SK-N-SH (cell line): ENCODE results near the gene CRYBG2. TPM values are rescaled to one million over a fixed set of nuclear protein-coding genes. Genes with fewer than 3 reads are reported as not detected.

ENCODE experiments used
- ELF1 ChIP-seq: IDR thresholded peaks from 2 replicates; pipeline ENCODE4 v1.4.0; 2012
- FOXJ3 ChIP-seq: sonication (generic); formaldehyde crosslinking; IDR thresholded peaks from 2 replicates; pipeline ENCODE4 v1.5.1; 2020; ENCODE audit warnings: mild to moderate bottlenecking, missing genetic modification reagents
- GABPA ChIP-seq: IDR thresholded peaks from 2 replicates; pipeline ENCODE4 v1.4.0; 2012; ENCODE audit warnings: low read depth, mild to moderate bottlenecking
- RXRA ChIP-seq: IDR thresholded peaks from 2 replicates; pipeline ENCODE4 v1.4.0; 2012; ENCODE audit warnings: low read depth, mild to moderate bottlenecking, borderline replicate concordance
- TAF1 ChIP-seq: IDR thresholded peaks from 2 replicates; pipeline ENCODE4 v1.6.1; 2012; ENCODE audit warnings: low read depth, mild to moderate bottlenecking, low read length, moderate library complexity, borderline replicate concordance
- TCF12 ChIP-seq: IDR thresholded peaks from 2 replicates; pipeline ENCODE4 v1.4.0; 2012
- YY1 ChIP-seq: IDR thresholded peaks from 2 replicates; pipeline ENCODE4 v1.4.0; 2012; ENCODE audit warnings: low read depth, mild to moderate bottlenecking
- polyA plus RNA-seq, 3 experiments: library from polyadenylated mRNA; depleted of rRNA; stranded (reverse); fragments of >200 nt; gene quantifications; 2 replicates each; pipeline ENCODE4 v1.2.3, GENCODE V29; 2012
- TF ChIP-seq, protein P1 (sequence below): IDR thresholded peaks from 2 replicates; pipeline ENCODE4 v1.6.1; 2012; ENCODE audit warnings: mild to moderate bottlenecking, low read depth, low read length, moderate library complexity
- TF ChIP-seq, protein P2 (sequence below): fragments of 200-600 bp; sonication (generic); IDR thresholded peaks from 2 replicates; pipeline ENCODE4 v1.6.1; 2017; ENCODE audit warnings: antibody characterized with exemption, mild to moderate bottlenecking, moderate library complexity
- TF ChIP-seq, protein P3 (sequence below): IDR thresholded peaks from 2 replicates; pipeline ENCODE4 v1.4.0; 2012; ENCODE audit warnings: low read depth, borderline replicate concordance
- TF ChIP-seq, protein P4 (sequence below): IDR thresholded peaks from 2 replicates; pipeline ENCODE4 v1.4.0; 2012; ENCODE audit warnings: low read depth, borderline replicate concordance

Gene CRYBG2
- polyA plus RNA-seq, 1 of the 3 experiments (the other 2 are of a cell fraction) = 0.08 TPM

DNA sequence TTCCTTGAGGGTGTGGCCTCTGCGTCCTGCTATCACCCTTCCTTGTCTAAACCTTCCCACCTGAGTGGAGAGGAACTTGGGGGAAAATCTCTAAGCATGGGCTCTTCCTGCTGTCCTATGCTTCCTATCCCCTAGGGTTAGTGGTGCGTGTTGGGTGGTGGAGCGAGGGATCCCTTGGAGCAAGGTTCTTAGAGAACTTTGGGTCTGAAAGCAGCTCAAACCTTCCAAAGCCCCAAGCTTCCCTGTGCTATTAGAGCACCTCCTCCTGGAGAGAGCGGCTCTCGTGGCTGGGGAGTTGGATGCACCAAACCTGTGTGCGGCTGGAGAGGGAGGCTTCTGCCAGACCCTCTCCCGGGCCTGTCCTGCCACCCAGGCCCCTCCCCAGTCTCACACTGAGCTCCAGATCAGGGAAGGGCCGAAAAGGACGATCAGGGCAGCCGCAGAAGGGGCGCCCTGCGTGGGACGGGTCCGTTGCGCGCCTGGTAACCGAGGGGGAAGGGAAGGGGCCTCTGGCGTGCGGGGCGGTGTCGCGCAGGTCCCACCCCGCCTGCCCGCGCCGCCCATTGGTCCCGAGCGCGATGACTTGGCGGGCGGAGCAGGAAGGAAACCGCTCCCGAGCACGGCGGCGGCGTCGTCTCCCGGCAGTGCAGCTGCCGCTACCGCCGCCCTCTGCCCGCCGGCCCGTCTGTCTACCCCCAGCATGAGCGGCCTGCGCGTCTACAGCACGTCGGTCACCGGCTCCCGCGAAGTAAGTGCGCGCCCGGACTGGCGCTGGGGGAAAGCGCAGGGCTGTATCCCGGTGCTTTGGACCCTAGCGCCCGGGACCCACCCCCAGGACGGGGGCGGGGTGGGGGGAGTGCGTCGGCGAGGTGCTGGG is 74.2 kb downstream of the CRYBG2 start, which contains the start of gene SH3BGRL3 (continued):
- no peak for TF ChIP-seq RXRA
- TF ChIP-seq ELF1 = peak; percentile 73
- no peak; the same call in 1 of the 2 replicates for TF ChIP-seq TCF12
- TF ChIP-seq, protein P1, sequence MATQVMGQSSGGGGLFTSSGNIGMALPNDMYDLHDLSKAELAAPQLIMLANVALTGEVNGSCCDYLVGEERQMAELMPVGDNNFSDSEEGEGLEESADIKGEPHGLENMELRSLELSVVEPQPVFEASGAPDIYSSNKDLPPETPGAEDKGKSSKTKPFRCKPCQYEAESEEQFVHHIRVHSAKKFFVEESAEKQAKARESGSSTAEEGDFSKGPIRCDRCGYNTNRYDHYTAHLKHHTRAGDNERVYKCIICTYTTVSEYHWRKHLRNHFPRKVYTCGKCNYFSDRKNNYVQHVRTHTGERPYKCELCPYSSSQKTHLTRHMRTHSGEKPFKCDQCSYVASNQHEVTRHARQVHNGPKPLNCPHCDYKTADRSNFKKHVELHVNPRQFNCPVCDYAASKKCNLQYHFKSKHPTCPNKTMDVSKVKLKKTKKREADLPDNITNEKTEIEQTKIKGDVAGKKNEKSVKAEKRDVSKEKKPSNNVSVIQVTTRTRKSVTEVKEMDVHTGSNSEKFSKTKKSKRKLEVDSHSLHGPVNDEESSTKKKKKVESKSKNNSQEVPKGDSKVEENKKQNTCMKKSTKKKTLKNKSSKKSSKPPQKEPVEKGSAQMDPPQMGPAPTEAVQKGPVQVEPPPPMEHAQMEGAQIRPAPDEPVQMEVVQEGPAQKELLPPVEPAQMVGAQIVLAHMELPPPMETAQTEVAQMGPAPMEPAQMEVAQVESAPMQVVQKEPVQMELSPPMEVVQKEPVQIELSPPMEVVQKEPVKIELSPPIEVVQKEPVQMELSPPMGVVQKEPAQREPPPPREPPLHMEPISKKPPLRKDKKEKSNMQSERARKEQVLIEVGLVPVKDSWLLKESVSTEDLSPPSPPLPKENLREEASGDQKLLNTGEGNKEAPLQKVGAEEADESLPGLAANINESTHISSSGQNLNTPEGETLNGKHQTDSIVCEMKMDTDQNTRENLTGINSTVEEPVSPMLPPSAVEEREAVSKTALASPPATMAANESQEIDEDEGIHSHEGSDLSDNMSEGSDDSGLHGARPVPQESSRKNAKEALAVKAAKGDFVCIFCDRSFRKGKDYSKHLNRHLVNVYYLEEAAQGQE = no peak
- TF ChIP-seq, protein P2, sequence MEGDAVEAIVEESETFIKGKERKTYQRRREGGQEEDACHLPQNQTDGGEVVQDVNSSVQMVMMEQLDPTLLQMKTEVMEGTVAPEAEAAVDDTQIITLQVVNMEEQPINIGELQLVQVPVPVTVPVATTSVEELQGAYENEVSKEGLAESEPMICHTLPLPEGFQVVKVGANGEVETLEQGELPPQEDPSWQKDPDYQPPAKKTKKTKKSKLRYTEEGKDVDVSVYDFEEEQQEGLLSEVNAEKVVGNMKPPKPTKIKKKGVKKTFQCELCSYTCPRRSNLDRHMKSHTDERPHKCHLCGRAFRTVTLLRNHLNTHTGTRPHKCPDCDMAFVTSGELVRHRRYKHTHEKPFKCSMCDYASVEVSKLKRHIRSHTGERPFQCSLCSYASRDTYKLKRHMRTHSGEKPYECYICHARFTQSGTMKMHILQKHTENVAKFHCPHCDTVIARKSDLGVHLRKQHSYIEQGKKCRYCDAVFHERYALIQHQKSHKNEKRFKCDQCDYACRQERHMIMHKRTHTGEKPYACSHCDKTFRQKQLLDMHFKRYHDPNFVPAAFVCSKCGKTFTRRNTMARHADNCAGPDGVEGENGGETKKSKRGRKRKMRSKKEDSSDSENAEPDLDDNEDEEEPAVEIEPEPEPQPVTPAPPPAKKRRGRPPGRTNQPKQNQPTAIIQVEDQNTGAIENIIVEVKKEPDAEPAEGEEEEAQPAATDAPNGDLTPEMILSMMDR = peak; percentile 62
- peak; percentile 61 for TF ChIP-seq GABPA
- TF ChIP-seq YY1 = no peak
- TF ChIP-seq, protein P3, sequence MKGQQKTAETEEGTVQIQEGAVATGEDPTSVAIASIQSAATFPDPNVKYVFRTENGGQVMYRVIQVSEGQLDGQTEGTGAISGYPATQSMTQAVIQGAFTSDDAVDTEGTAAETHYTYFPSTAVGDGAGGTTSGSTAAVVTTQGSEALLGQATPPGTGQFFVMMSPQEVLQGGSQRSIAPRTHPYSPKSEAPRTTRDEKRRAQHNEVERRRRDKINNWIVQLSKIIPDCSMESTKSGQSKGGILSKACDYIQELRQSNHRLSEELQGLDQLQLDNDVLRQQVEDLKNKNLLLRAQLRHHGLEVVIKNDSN = no peak
- TF ChIP-seq, protein P4, sequence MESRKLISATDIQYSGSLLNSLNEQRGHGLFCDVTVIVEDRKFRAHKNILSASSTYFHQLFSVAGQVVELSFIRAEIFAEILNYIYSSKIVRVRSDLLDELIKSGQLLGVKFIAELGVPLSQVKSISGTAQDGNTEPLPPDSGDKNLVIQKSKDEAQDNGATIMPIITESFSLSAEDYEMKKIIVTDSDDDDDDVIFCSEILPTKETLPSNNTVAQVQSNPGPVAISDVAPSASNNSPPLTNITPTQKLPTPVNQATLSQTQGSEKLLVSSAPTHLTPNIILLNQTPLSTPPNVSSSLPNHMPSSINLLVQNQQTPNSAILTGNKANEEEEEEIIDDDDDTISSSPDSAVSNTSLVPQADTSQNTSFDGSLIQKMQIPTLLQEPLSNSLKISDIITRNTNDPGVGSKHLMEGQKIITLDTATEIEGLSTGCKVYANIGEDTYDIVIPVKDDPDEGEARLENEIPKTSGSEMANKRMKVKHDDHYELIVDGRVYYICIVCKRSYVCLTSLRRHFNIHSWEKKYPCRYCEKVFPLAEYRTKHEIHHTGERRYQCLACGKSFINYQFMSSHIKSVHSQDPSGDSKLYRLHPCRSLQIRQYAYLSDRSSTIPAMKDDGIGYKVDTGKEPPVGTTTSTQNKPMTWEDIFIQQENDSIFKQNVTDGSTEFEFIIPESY = no peak
- TF ChIP-seq FOXJ3 = no peak
- peak; percentile 62; the same call in 1 of the 2 replicates for TF ChIP-seq TAF1
